ENCODE data around the gene OTOP3.

DNA sequence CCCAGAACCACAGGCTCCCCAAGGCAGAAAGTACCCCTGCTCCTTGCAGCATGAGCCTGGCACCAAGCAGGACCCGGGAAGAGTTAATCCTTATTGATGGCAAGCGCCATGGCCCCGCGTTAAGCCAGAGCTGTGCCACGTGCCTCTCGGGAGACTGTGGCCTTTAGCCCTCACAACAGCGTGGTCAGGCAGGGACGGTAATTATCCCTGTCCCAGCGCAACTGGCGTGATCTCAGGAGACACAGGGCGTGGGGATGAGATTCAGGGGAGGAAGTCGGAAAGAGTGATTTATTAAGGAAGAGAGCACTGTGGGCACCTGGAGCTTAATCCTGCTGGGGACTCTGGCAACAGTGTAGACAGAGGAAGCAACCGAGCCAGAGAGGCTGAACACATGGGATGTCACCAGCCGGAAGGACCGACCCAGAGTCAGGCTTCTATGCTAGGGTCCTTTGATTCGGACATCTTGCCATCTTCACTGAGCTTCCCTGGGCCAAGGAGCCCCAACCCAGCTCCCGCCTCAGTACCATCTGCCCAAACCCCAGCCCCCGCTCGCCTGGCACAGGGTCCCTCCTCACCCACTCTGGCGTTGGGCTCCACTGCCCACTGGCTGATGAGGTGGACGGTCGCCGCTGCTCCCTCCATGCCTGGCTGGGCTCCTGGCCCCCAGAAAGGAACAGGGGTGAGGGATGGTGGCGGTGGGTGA is 16.9 kb downstream of the OTOP3 start:
- TF ChIP-seq POLR2A (IDR thresholded peaks at IDR 0.05) = no peak
- TF ChIP-seq, protein P1, sequence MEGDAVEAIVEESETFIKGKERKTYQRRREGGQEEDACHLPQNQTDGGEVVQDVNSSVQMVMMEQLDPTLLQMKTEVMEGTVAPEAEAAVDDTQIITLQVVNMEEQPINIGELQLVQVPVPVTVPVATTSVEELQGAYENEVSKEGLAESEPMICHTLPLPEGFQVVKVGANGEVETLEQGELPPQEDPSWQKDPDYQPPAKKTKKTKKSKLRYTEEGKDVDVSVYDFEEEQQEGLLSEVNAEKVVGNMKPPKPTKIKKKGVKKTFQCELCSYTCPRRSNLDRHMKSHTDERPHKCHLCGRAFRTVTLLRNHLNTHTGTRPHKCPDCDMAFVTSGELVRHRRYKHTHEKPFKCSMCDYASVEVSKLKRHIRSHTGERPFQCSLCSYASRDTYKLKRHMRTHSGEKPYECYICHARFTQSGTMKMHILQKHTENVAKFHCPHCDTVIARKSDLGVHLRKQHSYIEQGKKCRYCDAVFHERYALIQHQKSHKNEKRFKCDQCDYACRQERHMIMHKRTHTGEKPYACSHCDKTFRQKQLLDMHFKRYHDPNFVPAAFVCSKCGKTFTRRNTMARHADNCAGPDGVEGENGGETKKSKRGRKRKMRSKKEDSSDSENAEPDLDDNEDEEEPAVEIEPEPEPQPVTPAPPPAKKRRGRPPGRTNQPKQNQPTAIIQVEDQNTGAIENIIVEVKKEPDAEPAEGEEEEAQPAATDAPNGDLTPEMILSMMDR (IDR thresholded peaks at IDR 0.05) = no peak

All from body of pancreas (tissue), 4 donors.